Measurements from ENCODE around the gene SLAMF8. TPM values are rescaled to one million over a fixed set of nuclear protein-coding genes. Genes with fewer than 3 reads are reported as not detected.

Gene SLAMF8
- total and polyA plus RNA-seq, 5 donors from 2014 or later = 0.72 TPM; not detected in 4

- Histone ChIP-seq H3K4me3 (ENCODE audit: low read depth, low read length) (no peak overlapping the region), H3K9me3 (ENCODE audit: control insufficient read depth in 2 of 2, low read length in 2 of 2) (no peaks in the 10 kb centered on the region), H3K4me1 (ENCODE audit: control insufficient read depth, insufficient read depth, low read length, poor library complexity, severe bottlenecking) (no peaks in the 10 kb centered on the region), H3K27ac (ENCODE audit: insufficient read depth, low read length, poor library complexity, severe bottlenecking) (no peak overlapping the region), H3K27me3 (ENCODE audit: control insufficient read depth, insufficient read depth, low read length) (no peaks in the 10 kb centered on the region), H3K36me3 (ENCODE audit: control insufficient read depth, insufficient read depth, low read length) (no peaks in the 10 kb centered on the region)
- ATAC-seq (ENCODE audit: low read depth in 2 of 2) = no peak
- H3K9me3 Mint-ChIP-seq = peaks cover 0 to 1% (median 0%) of the 10 kb centered on the region in 7 donors
- H3K4me3 Mint-ChIP-seq = no peak overlapping the region
- no peaks in the 10 kb centered on the region for H3K4me1 Mint-ChIP-seq
- H3K27me3 Mint-ChIP-seq = peaks cover 17% of the 10 kb centered on the region
- H3K27ac Mint-ChIP-seq = no peak overlapping the region
- DNase-seq = no peak
- H3K36me3 Mint-ChIP-seq = peaks cover 3% of the 10 kb centered on the region
These were observed 47.0 kb downstream of the SLAMF8 start for GRCh38 chr1:159873530-159874143.

- ATAC-seq (ENCODE audit: low read depth in 2 of 2) (no peak), DNase-seq (no peak)
- no peaks in the 10 kb centered on the region for H3K36me3 ChIP-seq (ENCODE audit: control insufficient read depth, insufficient read depth, low read length)
- Mint-ChIP-seq H3K27me3 (no peaks in the 10 kb centered on the region), H3K36me3 (peaks cover 3% of the 10 kb centered on the region), H3K4me1 (no peaks in the 10 kb centered on the region), H3K4me3 (no peak overlapping the region), H3K9me3 (peaks cover 0 to 1% (median 0%) of the 10 kb centered on the region in 7 donors), H3K27ac (no peak overlapping the region)
- H3K4me1 ChIP-seq (ENCODE audit: control insufficient read depth, insufficient read depth, low read length, poor library complexity, severe bottlenecking) = no peaks in the 10 kb centered on the region
- no peaks in the 10 kb centered on the region for H3K9me3 ChIP-seq (ENCODE audit: control insufficient read depth in 2 of 2, low read length in 2 of 2)
- H3K27me3 ChIP-seq (ENCODE audit: control insufficient read depth, insufficient read depth, low read length) = no peaks in the 10 kb centered on the region
- H3K4me3 ChIP-seq (ENCODE audit: low read depth, low read length) = no peak overlapping the region
- no peak overlapping the region for H3K27ac ChIP-seq (ENCODE audit: insufficient read depth, low read length, poor library complexity, severe bottlenecking)
These were observed 51.2 kb downstream of the SLAMF8 start for GRCh38 chr1:159877695-159878444.

- no peak for DNase-seq
- Mint-ChIP-seq H3K4me1 (no peaks in the 10 kb centered on the region), H3K36me3 (peaks cover 3% of the 10 kb centered on the region), H3K9me3 (peaks cover 0 to 1% (median 0%) of the 10 kb centered on the region in 7 donors), H3K4me3 (no peak overlapping the region), H3K27me3 (no peaks in the 10 kb centered on the region), H3K27ac (no peak overlapping the region)
- no peak for ATAC-seq (ENCODE audit: low read depth in 2 of 2)
- Histone ChIP-seq H3K27me3 (ENCODE audit: control insufficient read depth, insufficient read depth, low read length) (no peaks in the 10 kb centered on the region), H3K4me1 (ENCODE audit: control insufficient read depth, insufficient read depth, low read length, poor library complexity, severe bottlenecking) (no peaks in the 10 kb centered on the region), H3K4me3 (ENCODE audit: low read depth, low read length) (no peak overlapping the region), H3K27ac (ENCODE audit: insufficient read depth, low read length, poor library complexity, severe bottlenecking) (no peak overlapping the region), H3K9me3 (ENCODE audit: control insufficient read depth in 2 of 2, low read length in 2 of 2) (no peaks in the 10 kb centered on the region), H3K36me3 (ENCODE audit: control insufficient read depth, insufficient read depth, low read length) (no peaks in the 10 kb centered on the region)
These were observed 52.5 kb downstream of the SLAMF8 start for GRCh38 chr1:159879136-159879535.

GRCh38 chr1:159879977-159880376, 53.3 kb downstream of the SLAMF8 start:
- peaks cover 0 to 1% (median 0%) of the 10 kb centered on the region in 7 donors for H3K9me3 Mint-ChIP-seq
- Histone ChIP-seq H3K36me3 (ENCODE audit: control insufficient read depth, insufficient read depth, low read length) (no peaks in the 10 kb centered on the region), H3K27me3 (ENCODE audit: control insufficient read depth, insufficient read depth, low read length) (no peaks in the 10 kb centered on the region), H3K27ac (ENCODE audit: insufficient read depth, low read length, poor library complexity, severe bottlenecking) (no peak overlapping the region), H3K4me1 (ENCODE audit: control insufficient read depth, insufficient read depth, low read length, poor library complexity, severe bottlenecking) (no peaks in the 10 kb centered on the region), H3K9me3 (ENCODE audit: control insufficient read depth in 2 of 2, low read length in 2 of 2) (no peaks in the 10 kb centered on the region), H3K4me3 (ENCODE audit: low read depth, low read length) (no peak overlapping the region)
- no peak for ATAC-seq (ENCODE audit: low read depth in 2 of 2)
- H3K27me3 Mint-ChIP-seq = no peaks in the 10 kb centered on the region
- no peak overlapping the region for H3K27ac Mint-ChIP-seq
- DNase-seq = no peak
- H3K4me1 Mint-ChIP-seq = no peaks in the 10 kb centered on the region
- peaks cover 3% of the 10 kb centered on the region for H3K36me3 Mint-ChIP-seq
- no peak overlapping the region for H3K4me3 Mint-ChIP-seq

- H3K27me3 ChIP-seq (ENCODE audit: control insufficient read depth, insufficient read depth, low read length) = no peaks in the 10 kb centered on the region
These were observed 53.8 kb downstream of the SLAMF8 start for GRCh38 chr1:159880430-159880829.

GRCh38 chr1:159881622-159882526, 55.2 kb downstream of the SLAMF8 start:
- H3K4me3 ChIP-seq (ENCODE audit: low read depth, low read length) = no peak overlapping the region
- DNase-seq = no peak
- ATAC-seq (ENCODE audit: low read depth in 2 of 2) = no peak
- Mint-ChIP-seq H3K9me3 (no peaks in the 10 kb centered on the region), H3K36me3 (no peaks in the 10 kb centered on the region), H3K27me3 (no peaks in the 10 kb centered on the region), H3K4me3 (no peak overlapping the region), H3K4me1 (no peaks in the 10 kb centered on the region), H3K27ac (no peak overlapping the region)
- no peaks in the 10 kb centered on the region for H3K9me3 ChIP-seq (ENCODE audit: control insufficient read depth in 2 of 2, low read length in 2 of 2)
- no peaks in the 10 kb centered on the region for H3K27me3 ChIP-seq (ENCODE audit: control insufficient read depth, insufficient read depth, low read length)
- no peak overlapping the region for H3K27ac ChIP-seq (ENCODE audit: insufficient read depth, low read length, poor library complexity, severe bottlenecking)
- no peaks in the 10 kb centered on the region for H3K36me3 ChIP-seq (ENCODE audit: control insufficient read depth, insufficient read depth, low read length)
- H3K4me1 ChIP-seq (ENCODE audit: control insufficient read depth, insufficient read depth, low read length, poor library complexity, severe bottlenecking) = no peaks in the 10 kb centered on the region

More at GRCh38 chr1:159880430-159880829, 53.8 kb downstream of the SLAMF8 start:
- Histone ChIP-seq H3K4me1 (ENCODE audit: control insufficient read depth, insufficient read depth, low read length, poor library complexity, severe bottlenecking) (no peaks in the 10 kb centered on the region), H3K4me3 (ENCODE audit: low read depth, low read length) (no peak overlapping the region), H3K36me3 (ENCODE audit: control insufficient read depth, insufficient read depth, low read length) (no peaks in the 10 kb centered on the region), H3K9me3 (ENCODE audit: control insufficient read depth in 2 of 2, low read length in 2 of 2) (no peaks in the 10 kb centered on the region), H3K27ac (ENCODE audit: insufficient read depth, low read length, poor library complexity, severe bottlenecking) (no peak overlapping the region)
- no peaks in the 10 kb centered on the region for H3K4me1 Mint-ChIP-seq
- no peaks in the 10 kb centered on the region for H3K9me3 Mint-ChIP-seq
- ATAC-seq (ENCODE audit: low read depth in 2 of 2) (no peak), DNase-seq (no peak)
- peaks cover 3% of the 10 kb centered on the region for H3K36me3 Mint-ChIP-seq
- H3K27me3 Mint-ChIP-seq = no peaks in the 10 kb centered on the region
- no peak overlapping the region for H3K27ac Mint-ChIP-seq
- H3K4me3 Mint-ChIP-seq = no peak overlapping the region

- no peaks in the 10 kb centered on the region for H3K9me3 Mint-ChIP-seq
- no peak overlapping the region for H3K27ac ChIP-seq (ENCODE audit: insufficient read depth, low read length, poor library complexity, severe bottlenecking)
- H3K27ac Mint-ChIP-seq = no peak overlapping the region
- H3K9me3 ChIP-seq (ENCODE audit: control insufficient read depth in 2 of 2, low read length in 2 of 2) = no peaks in the 10 kb centered on the region
- H3K4me3 ChIP-seq (ENCODE audit: low read depth, low read length) = no peak overlapping the region
- no peaks in the 10 kb centered on the region for H3K36me3 Mint-ChIP-seq
- no peak for ATAC-seq (ENCODE audit: low read depth in 2 of 2)
- no peaks in the 10 kb centered on the region for H3K27me3 Mint-ChIP-seq
- H3K4me3 Mint-ChIP-seq = no peak overlapping the region
- no peaks in the 10 kb centered on the region for H3K4me1 ChIP-seq (ENCODE audit: control insufficient read depth, insufficient read depth, low read length, poor library complexity, severe bottlenecking)
- DNase-seq = no peak
- H3K4me1 Mint-ChIP-seq = no peaks in the 10 kb centered on the region
- no peaks in the 10 kb centered on the region for H3K27me3 ChIP-seq (ENCODE audit: control insufficient read depth, insufficient read depth, low read length)
- H3K36me3 ChIP-seq (ENCODE audit: control insufficient read depth, insufficient read depth, low read length) = no peaks in the 10 kb centered on the region
These were observed 55.8 kb downstream of the SLAMF8 start for GRCh38 chr1:159882527-159882862.
